Measurements from ENCODE around the gene CSTB. TPM values are rescaled to one million over a fixed set of nuclear protein-coding genes. Genes with fewer than 3 reads are reported as not detected.

CSTB gene
- total RNA-seq, 1 donor from 2014 or later, result 34.6 TPM

- intact Hi-C loops (cut with DNase I), result no loop called here
- no peak for DNase-seq (ENCODE audit: low spot score)
Observed at GRCh38 chr21:43794857-43795256, 18.7 kb upstream of the CSTB start.

GRCh38 chr21:43794311-43794710, 18.2 kb upstream of the CSTB start:
- no peak for DNase-seq (ENCODE audit: low spot score)
- intact Hi-C loops (cut with DNase I), result no loop called here

- no peak for DNase-seq (ENCODE audit: low spot score)
- intact Hi-C loops (cut with DNase I), result no loop called here
Observed at GRCh38 chr21:43793243-43793642, 17.1 kb upstream of the CSTB start.

GRCh38 chr21:43792406-43792805, 16.3 kb upstream of the CSTB start:
- intact Hi-C loops (cut with DNase I), result no loop called here
- DNase-seq (ENCODE audit: low spot score), result no peak

- DNase-seq (ENCODE audit: low spot score), result no peak
- intact Hi-C loops (cut with DNase I), result no loop called here
Observed at GRCh38 chr21:43790010-43790524, 14.0 kb upstream of the CSTB start.

- peak; percentile 95 for DNase-seq (ENCODE audit: low spot score)
- intact Hi-C loops (cut with DNase I), result loop anchor here (2.0 kb wide), 1 partner anchor 131 kb away; the partner anchor contains the start of genes HSF2BP and RRP1B
Observed at GRCh38 chr21:43789276-43790009, 13.3 kb upstream of the CSTB start, which contains the start of gene RRP1. Gene RRP1, plus strand, starts transcription at chr21:43789577. Its CDS starts 53 bp downstream, at chr21:43789630.

- DNase-seq (ENCODE audit: low spot score), result no peak
- intact Hi-C loops (cut with DNase I), result no loop called here
Observed at GRCh38 chr21:43786807-43787440, 10.8 kb upstream of the CSTB start.

GRCh38 chr21:43786300-43786806, 10.2 kb upstream of the CSTB start:
- intact Hi-C loops (cut with DNase I), result no loop called here

GRCh38 chr21:43785134-43785533, 9.0 kb upstream of the CSTB start:
- DNase-seq (ENCODE audit: low spot score), result no peak
- intact Hi-C loops (cut with DNase I), result no loop called here

More at GRCh38 chr21:43786300-43786806, 10.2 kb upstream of the CSTB start:
- no peak for DNase-seq (ENCODE audit: low spot score)

- intact Hi-C loops (cut with DNase I), result no loop called here
- no peak for DNase-seq (ENCODE audit: low spot score)
Observed at GRCh38 chr21:43783098-43783700, 7.1 kb upstream of the CSTB start.

GRCh38 chr21:43782431-43783097, 6.5 kb upstream of the CSTB start:
- no peak for DNase-seq (ENCODE audit: low spot score)

GRCh38 chr21:43781846-43782245, 5.7 kb upstream of the CSTB start:
- no peak for DNase-seq (ENCODE audit: low spot score)

More at GRCh38 chr21:43782431-43783097, 6.5 kb upstream of the CSTB start:
- intact Hi-C loops (cut with DNase I), result no loop called here

GRCh38 chr21:43779660-43780059, 3.6 kb upstream of the CSTB start:
- no peak for DNase-seq (ENCODE audit: low spot score)
- intact Hi-C loops (cut with DNase I), result loop anchor here (10.0 kb wide), 1 partner anchor 75 kb away; no protein-coding TSS in a partner anchor

More at GRCh38 chr21:43781846-43782245, 5.7 kb upstream of the CSTB start:
- intact Hi-C loops (cut with DNase I), result no loop called here

- no peak for DNase-seq (ENCODE audit: low spot score)
- intact Hi-C loops (cut with DNase I), result loop anchor here (10.0 kb wide), 1 partner anchor 74 kb away; no protein-coding TSS in a partner anchor
Observed at GRCh38 chr21:43778469-43779335, 2.6 kb upstream of the CSTB start.

- intact Hi-C loops (cut with DNase I), result loop anchor here (10.0 kb wide), 1 partner anchor 73 kb away; no protein-coding TSS in a partner anchor
- no peak for DNase-seq (ENCODE audit: low spot score)
Observed at GRCh38 chr21:43777953-43778352, 1.8 kb upstream of the CSTB start.

- intact Hi-C loops (cut with DNase I), result loop anchor here (10.0 kb wide), 1 partner anchor 70 kb away; no protein-coding TSS in a partner anchor
- DNase-seq (ENCODE audit: low spot score), result no peak
Observed at GRCh38 chr21:43775190-43775589, 918 bp downstream of the CSTB start.

- no peak for DNase-seq (ENCODE audit: low spot score)
- intact Hi-C loops (cut with DNase I), result loop anchor here (10.0 kb wide), 1 partner anchor 69 kb away; no protein-coding TSS in a partner anchor
Observed at GRCh38 chr21:43774163-43774562, 1.9 kb downstream of the CSTB start.

GRCh38 chr21:43772425-43772821, 3.7 kb downstream of the CSTB start:
- intact Hi-C loops (cut with DNase I), result loop anchor here (10.0 kb wide), 1 partner anchor 68 kb away; no protein-coding TSS in a partner anchor
- no peak for DNase-seq (ENCODE audit: low spot score)

Measured in cardiac septum (tissue), 1 donor.